ENCODE data around the gene ADAMTSL1. TPM values are rescaled to one million over a fixed set of nuclear protein-coding genes. Genes with fewer than 3 reads are reported as not detected.
A peak's percentile ranks its signal among the peaks of the same experiment; 100 is the strongest.

ADAMTSL1 gene
- total and polyA plus RNA-seq, 5 donors from 2014 or later: not detected

GRCh38 chr9:18826248-18826647 is 352.3 kb downstream of the ADAMTSL1 start:
- no peak overlapping the region for H3K4me3 ChIP-seq (ENCODE audit: low read depth, low read length)
- Mint-ChIP-seq H3K36me3 (no peaks in the 10 kb centered on the region), H3K27me3 (no peaks in the 10 kb centered on the region), H3K4me1 (peaks cover 0 to 9% (median 4%) of the 10 kb centered on the region in 4 donors), H3K4me3 (no peak overlapping the region), H3K9me3 (peaks cover 0 to 1% (median 0%) of the 10 kb centered on the region in 7 donors), H3K27ac (peak overlapping the region in 2 of 3 donors; percentile 23 to 59)
- H3K9me3 ChIP-seq (ENCODE audit: control insufficient read depth in 2 of 2, low read length in 2 of 2): no peaks in the 10 kb centered on the region
- no peaks in the 10 kb centered on the region for H3K4me1 ChIP-seq (ENCODE audit: control insufficient read depth, insufficient read depth, low read length, poor library complexity, severe bottlenecking)
- H3K27ac ChIP-seq (ENCODE audit: insufficient read depth, low read length, poor library complexity, severe bottlenecking): no peak overlapping the region
- no peaks in the 10 kb centered on the region for H3K27me3 ChIP-seq (ENCODE audit: control insufficient read depth, insufficient read depth, low read length)
- no peak for DNase-seq
- ATAC-seq (ENCODE audit: low read depth in 2 of 2): no peak
- no peaks in the 10 kb centered on the region for H3K36me3 ChIP-seq (ENCODE audit: control insufficient read depth, insufficient read depth, low read length)

- no peaks in the 10 kb centered on the region for H3K36me3 ChIP-seq (ENCODE audit: control insufficient read depth, insufficient read depth, low read length)
- H3K9me3 Mint-ChIP-seq: peaks cover 0 to 2% (median 0%) of the 10 kb centered on the region in 7 donors
- ATAC-seq (ENCODE audit: low read depth in 2 of 2) (no peak), DNase-seq (no peak)
- no peak overlapping the region for H3K27ac Mint-ChIP-seq
- H3K9me3 ChIP-seq (ENCODE audit: control insufficient read depth in 2 of 2, low read length in 2 of 2): no peaks in the 10 kb centered on the region
- H3K27me3 ChIP-seq (ENCODE audit: control insufficient read depth, insufficient read depth, low read length): no peaks in the 10 kb centered on the region
- no peaks in the 10 kb centered on the region for H3K4me1 ChIP-seq (ENCODE audit: control insufficient read depth, insufficient read depth, low read length, poor library complexity, severe bottlenecking)
- no peak overlapping the region for H3K4me3 Mint-ChIP-seq
- H3K36me3 Mint-ChIP-seq: no peaks in the 10 kb centered on the region
- no peak overlapping the region for H3K27ac ChIP-seq (ENCODE audit: insufficient read depth, low read length, poor library complexity, severe bottlenecking)
- no peak overlapping the region for H3K4me3 ChIP-seq (ENCODE audit: low read depth, low read length)
- H3K4me1 Mint-ChIP-seq: peaks cover 0 to 9% (median 4%) of the 10 kb centered on the region in 4 donors
- H3K27me3 Mint-ChIP-seq: no peaks in the 10 kb centered on the region
These were observed 355.1 kb downstream of the ADAMTSL1 start for GRCh38 chr9:18829066-18829465.

- Mint-ChIP-seq H3K9me3 (peaks cover 0 to 2% (median 0%) of the 10 kb centered on the region in 7 donors), H3K4me3 (no peak overlapping the region)
These were observed 355.9 kb downstream of the ADAMTSL1 start for GRCh38 chr9:18829873-18830272.

GRCh38 chr9:18834740-18835361 is 360.9 kb downstream of the ADAMTSL1 start:
- Histone ChIP-seq H3K27me3 (ENCODE audit: control insufficient read depth, insufficient read depth, low read length) (no peaks in the 10 kb centered on the region), H3K27ac (ENCODE audit: insufficient read depth, low read length, poor library complexity, severe bottlenecking) (no peak overlapping the region), H3K4me3 (ENCODE audit: low read depth, low read length) (no peak overlapping the region), H3K4me1 (ENCODE audit: control insufficient read depth, insufficient read depth, low read length, poor library complexity, severe bottlenecking) (no peaks in the 10 kb centered on the region), H3K36me3 (ENCODE audit: control insufficient read depth, insufficient read depth, low read length) (no peaks in the 10 kb centered on the region), H3K9me3 (ENCODE audit: control insufficient read depth in 2 of 2, low read length in 2 of 2) (no peaks in the 10 kb centered on the region)
- DNase-seq: no peak
- Mint-ChIP-seq H3K36me3 (no peaks in the 10 kb centered on the region), H3K27ac (no peak overlapping the region), H3K4me3 (no peak overlapping the region), H3K9me3 (peaks cover 0 to 6% (median 1%) of the 10 kb centered on the region in 7 donors), H3K27me3 (no peaks in the 10 kb centered on the region), H3K4me1 (no peaks in the 10 kb centered on the region)
- ATAC-seq (ENCODE audit: low read depth in 2 of 2): no peak

More at GRCh38 chr9:18829873-18830272, 355.9 kb downstream of the ADAMTSL1 start:
- Histone ChIP-seq H3K4me1 (ENCODE audit: control insufficient read depth, insufficient read depth, low read length, poor library complexity, severe bottlenecking) (no peaks in the 10 kb centered on the region), H3K36me3 (ENCODE audit: control insufficient read depth, insufficient read depth, low read length) (no peaks in the 10 kb centered on the region), H3K27ac (ENCODE audit: insufficient read depth, low read length, poor library complexity, severe bottlenecking) (no peak overlapping the region), H3K27me3 (ENCODE audit: control insufficient read depth, insufficient read depth, low read length) (no peaks in the 10 kb centered on the region), H3K9me3 (ENCODE audit: control insufficient read depth in 2 of 2, low read length in 2 of 2) (no peaks in the 10 kb centered on the region), H3K4me3 (ENCODE audit: low read depth, low read length) (no peak overlapping the region)
- no peak for DNase-seq
- no peak for ATAC-seq (ENCODE audit: low read depth in 2 of 2)
- no peaks in the 10 kb centered on the region for H3K27me3 Mint-ChIP-seq
- no peaks in the 10 kb centered on the region for H3K36me3 Mint-ChIP-seq
- no peak overlapping the region for H3K27ac Mint-ChIP-seq
- H3K4me1 Mint-ChIP-seq: peaks cover 0 to 9% (median 3%) of the 10 kb centered on the region in 4 donors

GRCh38 chr9:18837402-18837801 is 363.4 kb downstream of the ADAMTSL1 start:
- Mint-ChIP-seq H3K36me3 (no peaks in the 10 kb centered on the region), H3K27ac (no peak overlapping the region), H3K9me3 (peaks cover 0 to 6% (median 0%) of the 10 kb centered on the region in 7 donors), H3K27me3 (no peaks in the 10 kb centered on the region), H3K4me1 (no peaks in the 10 kb centered on the region), H3K4me3 (no peak overlapping the region)
- Histone ChIP-seq H3K4me3 (ENCODE audit: low read depth, low read length) (no peak overlapping the region), H3K9me3 (ENCODE audit: control insufficient read depth in 2 of 2, low read length in 2 of 2) (no peaks in the 10 kb centered on the region), H3K27me3 (ENCODE audit: control insufficient read depth, insufficient read depth, low read length) (no peaks in the 10 kb centered on the region), H3K4me1 (ENCODE audit: control insufficient read depth, insufficient read depth, low read length, poor library complexity, severe bottlenecking) (no peaks in the 10 kb centered on the region), H3K27ac (ENCODE audit: insufficient read depth, low read length, poor library complexity, severe bottlenecking) (no peak overlapping the region), H3K36me3 (ENCODE audit: control insufficient read depth, insufficient read depth, low read length) (no peaks in the 10 kb centered on the region)
- ATAC-seq (ENCODE audit: low read depth in 2 of 2): no peak
- no peak for DNase-seq

GRCh38 chr9:18847576-18848275 is 373.8 kb downstream of the ADAMTSL1 start:
- no peaks in the 10 kb centered on the region for H3K4me1 ChIP-seq (ENCODE audit: control insufficient read depth, insufficient read depth, low read length, poor library complexity, severe bottlenecking)
- no peak for ATAC-seq (ENCODE audit: low read depth in 2 of 2)
- no peaks in the 10 kb centered on the region for H3K4me1 Mint-ChIP-seq
- H3K36me3 ChIP-seq (ENCODE audit: control insufficient read depth, insufficient read depth, low read length): no peaks in the 10 kb centered on the region
- H3K4me3 Mint-ChIP-seq: no peak overlapping the region
- H3K27ac Mint-ChIP-seq: no peak overlapping the region
- no peaks in the 10 kb centered on the region for H3K9me3 ChIP-seq (ENCODE audit: control insufficient read depth in 2 of 2, low read length in 2 of 2)
- no peaks in the 10 kb centered on the region for H3K27me3 ChIP-seq (ENCODE audit: control insufficient read depth, insufficient read depth, low read length)
- H3K4me3 ChIP-seq (ENCODE audit: low read depth, low read length): no peak overlapping the region
- H3K9me3 Mint-ChIP-seq: peaks cover 0 to 2% (median 0%) of the 10 kb centered on the region in 7 donors
- H3K27me3 Mint-ChIP-seq: peaks cover under 1% of the 10 kb centered on the region
- no peak overlapping the region for H3K27ac ChIP-seq (ENCODE audit: insufficient read depth, low read length, poor library complexity, severe bottlenecking)
- no peak for DNase-seq
- no peaks in the 10 kb centered on the region for H3K36me3 Mint-ChIP-seq

GRCh38 chr9:18848657-18849056 is 374.7 kb downstream of the ADAMTSL1 start:
- Mint-ChIP-seq H3K27me3 (peaks cover 7% of the 10 kb centered on the region), H3K4me3 (no peak overlapping the region), H3K27ac (no peak overlapping the region), H3K4me1 (no peaks in the 10 kb centered on the region), H3K36me3 (no peaks in the 10 kb centered on the region), H3K9me3 (peaks cover 0 to 1% (median 0%) of the 10 kb centered on the region in 7 donors)
- no peak for ATAC-seq (ENCODE audit: low read depth in 2 of 2)
- no peak for DNase-seq
- Histone ChIP-seq H3K9me3 (ENCODE audit: control insufficient read depth in 2 of 2, low read length in 2 of 2) (no peaks in the 10 kb centered on the region), H3K27ac (ENCODE audit: insufficient read depth, low read length, poor library complexity, severe bottlenecking) (no peak overlapping the region), H3K4me3 (ENCODE audit: low read depth, low read length) (no peak overlapping the region), H3K4me1 (ENCODE audit: control insufficient read depth, insufficient read depth, low read length, poor library complexity, severe bottlenecking) (no peaks in the 10 kb centered on the region), H3K27me3 (ENCODE audit: control insufficient read depth, insufficient read depth, low read length) (no peaks in the 10 kb centered on the region), H3K36me3 (ENCODE audit: control insufficient read depth, insufficient read depth, low read length) (no peaks in the 10 kb centered on the region)

GRCh38 chr9:18849270-18849669 is 375.3 kb downstream of the ADAMTSL1 start:
- no peak for DNase-seq
- Mint-ChIP-seq H3K36me3 (no peaks in the 10 kb centered on the region), H3K27me3 (peaks cover 7% of the 10 kb centered on the region)

More at GRCh38 chr9:18849270-18849669, 375.3 kb downstream of the ADAMTSL1 start:
- H3K36me3 ChIP-seq (ENCODE audit: control insufficient read depth, insufficient read depth, low read length): no peaks in the 10 kb centered on the region
- peaks cover 0 to 1% (median 0%) of the 10 kb centered on the region in 7 donors for H3K9me3 Mint-ChIP-seq
- H3K4me1 ChIP-seq (ENCODE audit: control insufficient read depth, insufficient read depth, low read length, poor library complexity, severe bottlenecking): no peaks in the 10 kb centered on the region
- no peaks in the 10 kb centered on the region for H3K9me3 ChIP-seq (ENCODE audit: control insufficient read depth in 2 of 2, low read length in 2 of 2)
- H3K27ac Mint-ChIP-seq: no peak overlapping the region
- H3K4me1 Mint-ChIP-seq: no peaks in the 10 kb centered on the region
- no peaks in the 10 kb centered on the region for H3K27me3 ChIP-seq (ENCODE audit: control insufficient read depth, insufficient read depth, low read length)
- ATAC-seq (ENCODE audit: low read depth in 2 of 2): no peak
- no peak overlapping the region for H3K4me3 ChIP-seq (ENCODE audit: low read depth, low read length)
- H3K4me3 Mint-ChIP-seq: no peak overlapping the region
- no peak overlapping the region for H3K27ac ChIP-seq (ENCODE audit: insufficient read depth, low read length, poor library complexity, severe bottlenecking)
